Right lobe of liver (tissue), 6 donors: ENCODE data around the gene SLC31A2. TPM values are rescaled to one million over a fixed set of nuclear protein-coding genes. Genes with fewer than 3 reads are reported as not detected.

Source experiments
- ATAC-seq, 4 donors: fragments of 200-7000 bp; cut with Tn5 transposase; one replicate each; pipeline ENCODE4 v1.9.1; 2020; ENCODE audit warnings: mild to moderate bottlenecking in 4 of 4, moderate library complexity in 4 of 4
- DNase-seq, 3 donors: peaks; one replicate each; pipeline ENCODE4 v3.0.0-alpha.2; 2020
- H3K27ac ChIP-seq, 3 donors: fragments of 200-600 bp; one replicate each; pipeline ENCODE4 v1.8.0; 2022
- H3K27me3 ChIP-seq, 2 donors: fragments of 200-600 bp; one replicate each; pipeline ENCODE4 v1.8.0; 2022
- H3K36me3 ChIP-seq, 4 donors: fragments of 200-600 bp; sonication (generic) in 1 of 4; one replicate each; pipeline versions ENCODE4 v1.5.1 to v1.8.0; 2017 to 2022; ENCODE audit warnings: control low read depth in 1 of 4
- H3K4me1 ChIP-seq, 4 donors: fragments of 200-600 bp; sonication (generic) in 1 of 4; one replicate each; pipeline versions ENCODE4 v1.5.1 to v1.8.0; 2017 to 2022; ENCODE audit warnings: control low read depth in 1 of 4
- H3K4me3 ChIP-seq, 3 donors: fragments of 200-600 bp; one replicate each; pipeline ENCODE4 v1.8.0; 2022
- H3K9me3 ChIP-seq, 4 donors: fragments of 200-600 bp; sonication (generic) in 1 of 4; one replicate each; pipeline versions ENCODE4 v1.5.1 to v1.8.0; 2017 to 2022; ENCODE audit warnings: control low read depth in 1 of 4
- POLR2A ChIP-seq: fragments of 450-650 bp; IDR thresholded peaks from one replicate; pipeline ENCODE4 v1.6.1; 2017; ENCODE audit warnings: antibody characterized with exemption, mild to moderate bottlenecking
- WGBS: methylation state at CpG from one replicate; pipeline ENCODE4 v1.1.6; 2018; ENCODE audit warnings: low coverage, low lambda C conversion rate; ENCODE audit not compliant: insufficient coverage; ENCODE audit errors: missing lambda C conversion rate; 5-methylcytosine and 5-hydroxymethylcytosine counted together
- intact Hi-C, 2 donors: fragments of 100-400 bp; cut with DNase I; formaldehyde crosslinking; loops; one replicate each; pipeline versions ENCODE4 v1.11.2 to v1.14.1; 2022
- total RNA-seq, 6 experiments: library from RNA; depleted of rRNA in 2 of 6; stranded (reverse); fragments of >200 nt in 2 of 6; fragmentation: NEBNext Ultra II Directional in 3 of 6; extraction: Animal tissue kit (Norgen Biotek cat#: 25700) in 3 of 6; gene quantifications; one replicate each; pipeline versions ENCODE4 v1.1.0 to v1.2.4, GENCODE V29; 2016 to 2023
- TF ChIP-seq, protein P1 (sequence below), 4 donors: fragments of 200-600 bp in 3 of 4; fragments of 450-650 bp in 1 of 4; IDR thresholded peaks; one replicate each; pipeline versions ENCODE4 v1.5.1 to v1.8.0; 2016 to 2022; ENCODE audit warnings: antibody characterized with exemption in 4 of 4, mild to moderate bottlenecking in 2 of 4
- donor health status: DM: no; HTN: yes; CAD: no.
- donor health status: DM: no; HTN: no; CAD: no.
- donor health status: DM: no; HTN: no; CAD: no.
- donor health status: DM: no; HTN: yes; CAD: no.
- donor health status: DM: no; HTN: yes; CAD: no.

Gene SLC31A2
- total RNA-seq, 6 experiments from 2014 or later: 11.5 to 43.4 (median 25.0) TPM

GRCh38 chr9:113186137-113186755 lies 35.4 kb downstream of the SLC31A2 start:
- WGBS: 92% methylated on average over 7 of the region's 7 CpGs
- H3K4me3 ChIP-seq: no peak overlapping the region
- no peak overlapping the region for H3K27ac ChIP-seq
- intact Hi-C loops: no loop called here
- no peak for ATAC-seq
- no peak for DNase-seq
- H3K9me3 ChIP-seq: no peaks in the 10 kb centered on the region
- H3K4me1 ChIP-seq: no peaks in the 10 kb centered on the region
- peaks cover 0 to 67% (median 37%) of the 10 kb centered on the region in 4 donors for H3K36me3 ChIP-seq
- no peak for TF ChIP-seq POLR2A
- TF ChIP-seq, protein P1, sequence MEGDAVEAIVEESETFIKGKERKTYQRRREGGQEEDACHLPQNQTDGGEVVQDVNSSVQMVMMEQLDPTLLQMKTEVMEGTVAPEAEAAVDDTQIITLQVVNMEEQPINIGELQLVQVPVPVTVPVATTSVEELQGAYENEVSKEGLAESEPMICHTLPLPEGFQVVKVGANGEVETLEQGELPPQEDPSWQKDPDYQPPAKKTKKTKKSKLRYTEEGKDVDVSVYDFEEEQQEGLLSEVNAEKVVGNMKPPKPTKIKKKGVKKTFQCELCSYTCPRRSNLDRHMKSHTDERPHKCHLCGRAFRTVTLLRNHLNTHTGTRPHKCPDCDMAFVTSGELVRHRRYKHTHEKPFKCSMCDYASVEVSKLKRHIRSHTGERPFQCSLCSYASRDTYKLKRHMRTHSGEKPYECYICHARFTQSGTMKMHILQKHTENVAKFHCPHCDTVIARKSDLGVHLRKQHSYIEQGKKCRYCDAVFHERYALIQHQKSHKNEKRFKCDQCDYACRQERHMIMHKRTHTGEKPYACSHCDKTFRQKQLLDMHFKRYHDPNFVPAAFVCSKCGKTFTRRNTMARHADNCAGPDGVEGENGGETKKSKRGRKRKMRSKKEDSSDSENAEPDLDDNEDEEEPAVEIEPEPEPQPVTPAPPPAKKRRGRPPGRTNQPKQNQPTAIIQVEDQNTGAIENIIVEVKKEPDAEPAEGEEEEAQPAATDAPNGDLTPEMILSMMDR (IDR thresholded peaks at IDR 0.05): no peak
- H3K27me3 ChIP-seq: no peaks in the 10 kb centered on the region

GRCh38 chr9:113187929-113188595 lies 37.3 kb downstream of the SLC31A2 start:
- intact Hi-C loops: no loop called here
- WGBS: 31% methylated on average over 8 of the region's 9 CpGs
- peaks cover 0 to 65% (median 34%) of the 10 kb centered on the region in 4 donors for H3K36me3 ChIP-seq
- peak overlapping the region in 2 of 3 donors; percentile 30 to 36 for H3K27ac ChIP-seq
- no peak overlapping the region for H3K4me3 ChIP-seq
- H3K27me3 ChIP-seq: no peaks in the 10 kb centered on the region
- no peaks in the 10 kb centered on the region for H3K4me1 ChIP-seq
- DNase-seq (peak in 2 of 3 donors; percentile 45 to 55), ATAC-seq (peak; percentile 79 to 82 (median 82))
- H3K9me3 ChIP-seq: no peaks in the 10 kb centered on the region
- TF ChIP-seq, protein P1 (IDR thresholded peaks at IDR 0.05): no peak
- peak; percentile 14 for TF ChIP-seq POLR2A

GRCh38 chr9:113192455-113192854 lies 41.6 kb downstream of the SLC31A2 start:
- DNase-seq: no peak
- intact Hi-C loops: no loop called here
- peaks cover 0 to 32% (median 13%) of the 10 kb centered on the region in 4 donors for H3K36me3 ChIP-seq

DNA sequence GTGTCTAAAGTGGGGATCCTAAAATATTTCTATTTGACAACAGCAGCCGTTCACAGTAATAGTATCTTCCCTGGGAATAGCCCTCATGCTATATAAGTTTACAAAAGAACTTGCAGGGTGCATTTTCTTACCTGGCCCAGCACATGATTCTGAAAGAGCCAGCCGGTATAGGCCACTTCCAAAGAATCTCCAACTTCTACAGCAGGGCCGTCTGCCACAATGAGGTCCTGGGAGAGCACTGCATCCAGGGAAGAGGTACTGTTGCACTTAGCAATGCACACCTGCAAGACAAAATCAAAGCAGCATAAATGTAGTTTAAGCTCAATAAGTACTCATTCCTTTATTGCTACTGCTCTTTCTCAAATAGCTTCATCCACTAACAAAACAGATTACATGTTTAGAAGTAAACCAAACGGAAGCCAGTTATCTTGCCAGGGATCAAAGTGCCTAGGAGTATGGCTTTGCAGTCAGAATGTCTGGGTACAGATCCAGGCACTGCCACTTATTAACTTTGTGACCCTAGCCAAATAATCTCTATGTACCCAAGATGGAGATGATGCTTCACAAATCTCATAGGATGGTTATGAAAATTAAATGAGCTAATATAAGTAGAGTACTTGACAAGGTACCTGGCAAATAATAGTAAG lies 49.0 kb downstream of the SLC31A2 start:
- TF ChIP-seq, protein P1 (IDR thresholded peaks at IDR 0.05): no peak
- no peak for TF ChIP-seq POLR2A
- Histone ChIP-seq H3K27ac (peak overlapping the region in 1 of 3 donors; percentile 42), H3K4me1 (peaks cover 0 to 14% (median 5%) of the 10 kb centered on the region in 4 donors), H3K27me3 (no peaks in the 10 kb centered on the region), H3K9me3 (no peaks in the 10 kb centered on the region), H3K36me3 (peaks cover 0 to 42% (median 9%) of the 10 kb centered on the region in 4 donors), H3K4me3 (no peak overlapping the region)
- 47% methylated on average over 4 of the region's 4 CpGs for WGBS
- intact Hi-C loops: no loop called here
- DNase-seq (peak in 1 of 3 donors; percentile 68), ATAC-seq (peak; percentile 91 to 99 (median 94))

More at GRCh38 chr9:113192455-113192854, 41.6 kb downstream of the SLC31A2 start:
- TF ChIP-seq POLR2A: no peak
- TF ChIP-seq, protein P1 (IDR thresholded peaks at IDR 0.05): no peak
- Histone ChIP-seq H3K27ac (no peak overlapping the region), H3K9me3 (no peaks in the 10 kb centered on the region), H3K27me3 (no peaks in the 10 kb centered on the region), H3K4me1 (no peaks in the 10 kb centered on the region), H3K4me3 (no peak overlapping the region)
- no peak for ATAC-seq
- 88% methylated on average over 2 of the region's 2 CpGs for WGBS
